GM21786 (cell line): Measurements from ENCODE around the gene CHST10.
"Not testable (repeated sequence)": the region's sequence is repeated elsewhere in the genome, so short reads cannot be mapped to it uniquely, and the experiment has no call there.

Experiments used
- ATAC-seq: cut with Tn5 transposase; IDR thresholded peaks from one replicate; pipeline ENCODE4 v1.9.1; 2021; ENCODE audit not compliant: unreplicated experiment

Gene CHST10

GRCh38 chr2:100342466-100342865 lies 75.0 kb downstream of the CHST10 start:
- ATAC-seq = not testable (repeated sequence)
